GM23338 (cell line): ENCODE data around the gene KRTAP12-4. TPM values are rescaled to one million over a fixed set of nuclear protein-coding genes. Genes with fewer than 3 reads are reported as not detected.

Source experiments
- ATAC-seq: fragments of 200-7000 bp; cut with Tn5 transposase; 3 replicates; pipeline ENCODE4 v1.9.1; 2020
- DNase-seq: peaks from one replicate; pipeline ENCODE4 v3.0.0-alpha.2; 2015; ENCODE audit warnings: low spot score
- H2AFZ ChIP-seq: fragments of 200-600 bp; sonication (generic); 2 replicates; pipeline ENCODE4 v1.8.0; 2016; ENCODE audit warnings: antibody characterized with exemption, mild to moderate bottlenecking, moderate library complexity
- H3F3A ChIP-seq: fragments of 200-600 bp; sonication (generic); replicated peaks from 2 replicates; pipeline ENCODE4 v1.8.0; 2017; ENCODE audit warnings: antibody characterized with exemption, mixed run types, low read depth
- H3K27ac ChIP-seq: fragments of 200-600 bp; sonication (generic); 2 replicates; pipeline ENCODE4 v1.6.1; 2016; ENCODE audit warnings: low read depth
- H3K27me3 ChIP-seq: fragments of 200-600 bp; sonication (generic); 2 replicates; pipeline ENCODE4 v1.8.0; 2016; ENCODE audit warnings: mild to moderate bottlenecking, mixed run types, moderate library complexity; ENCODE audit not compliant: insufficient read depth
- H3K36me3 ChIP-seq: fragments of 200-600 bp; sonication (generic); 2 replicates; pipeline ENCODE4 v1.8.0; 2016; ENCODE audit warnings: mild to moderate bottlenecking; ENCODE audit not compliant: insufficient read depth
- H3K4me1 ChIP-seq: fragments of 200-600 bp; sonication (generic); 2 replicates; pipeline ENCODE4 v1.8.0; 2016; ENCODE audit warnings: mild to moderate bottlenecking, moderate library complexity; ENCODE audit not compliant: insufficient read depth
- H3K4me2 ChIP-seq: fragments of 200-600 bp; sonication (generic); 2 replicates; pipeline ENCODE4 v1.7.1; 2017; ENCODE audit warnings: mixed run types
- H3K4me3 ChIP-seq: fragments of 200-600 bp; sonication (generic); 2 replicates; pipeline ENCODE4 v1.6.1; 2016; ENCODE audit warnings: mixed run types
- H3K79me2 ChIP-seq: fragments of 200-600 bp; sonication (generic); replicated peaks from 2 replicates; pipeline ENCODE4 v1.8.0; 2017; ENCODE audit warnings: mild to moderate bottlenecking; ENCODE audit not compliant: insufficient read depth
- H3K9me2 ChIP-seq: fragments of 200-600 bp; sonication (generic); 2 replicates; pipeline ENCODE4 v1.8.0; 2017; ENCODE audit not compliant: insufficient read depth
- H4K20me1 ChIP-seq: fragments of 200-600 bp; sonication (generic); replicated peaks from 2 replicates; pipeline ENCODE4 v1.8.0; 2017; ENCODE audit warnings: mild to moderate bottlenecking; ENCODE audit not compliant: insufficient read depth
- H3K27ac Mint-ChIP-seq: 2 replicates; pipeline ENCODE4 v1.8.0; 2020; ENCODE audit warnings: inconsistent platforms, mild to moderate bottlenecking, moderate library complexity, mixed read lengths
- H3K27me3 Mint-ChIP-seq: 3 replicates; pipeline ENCODE4 v1.8.0; 2022; ENCODE audit warnings: low read depth, mild to moderate bottlenecking, moderate library complexity, mixed read lengths, inconsistent platforms; ENCODE audit not compliant: insufficient read depth, poor library complexity
- H3K36me3 Mint-ChIP-seq: 3 replicates; pipeline ENCODE4 v1.8.0; 2021; ENCODE audit warnings: low read depth, mild to moderate bottlenecking, inconsistent platforms, moderate library complexity, mixed read lengths
- H3K4me1 Mint-ChIP-seq: 3 replicates; pipeline ENCODE4 v1.8.0; 2020; ENCODE audit warnings: mild to moderate bottlenecking, inconsistent platforms, mixed read lengths
- H3K4me3 Mint-ChIP-seq: 3 replicates; pipeline ENCODE4 v1.8.0; 2021; ENCODE audit warnings: moderate library complexity, mild to moderate bottlenecking, inconsistent platforms, mixed read lengths
- H3K9me3 Mint-ChIP-seq: 3 replicates; pipeline ENCODE4 v1.8.0; 2020; ENCODE audit warnings: moderate library complexity, mild to moderate bottlenecking, inconsistent platforms, mixed read lengths
- CREB1 ChIP-seq: fragments of 250-450 bp; sonication (Bioruptor Pico); IDR thresholded peaks from 2 replicates; pipeline ENCODE4 v1.5.0; 2020; ENCODE audit warnings: low read depth, mild to moderate bottlenecking, moderate library complexity
- CTCF ChIP-seq, 2 experiments: fragments of 200-600 bp in 1 of 2; sonication (generic) in 1 of 2; conservative IDR thresholded peaks; 2 replicates each; pipeline versions ENCODE4 v1.5.1 to v1.6.1; 2016 to 2017; ENCODE audit warnings: antibody characterized with exemption in 2 of 2, low read depth in 2 of 2, mild to moderate bottlenecking in 2 of 2, moderate library complexity in 1 of 2
- ETS1 ChIP-seq: IDR thresholded peaks from 2 replicates; pipeline ENCODE4 v1.6.1; 2016; ENCODE audit warnings: antibody characterized with exemption
- EZH2 ChIP-seq: fragments of 200-600 bp; sonication (generic); IDR thresholded peaks from one replicate; pipeline ENCODE4 v1.8.0; 2017; ENCODE audit warnings: antibody characterized with exemption, mild to moderate bottlenecking, low read depth; ENCODE audit not compliant: unreplicated experiment
- JUNB ChIP-seq: IDR thresholded peaks from one replicate; pipeline ENCODE4 v1.6.1; 2016; ENCODE audit warnings: antibody characterized with exemption; ENCODE audit not compliant: unreplicated experiment
- NANOG ChIP-seq: IDR thresholded peaks from 2 replicates; pipeline ENCODE4 v1.6.1; 2016; ENCODE audit warnings: antibody characterized with exemption, borderline replicate concordance
- POLR2AphosphoS5 ChIP-seq: IDR thresholded peaks from 2 replicates; pipeline ENCODE4 v1.6.1; 2016; ENCODE audit warnings: antibody characterized with exemption, low read depth
- REST ChIP-seq: IDR thresholded peaks from one replicate; pipeline ENCODE4 v1.6.1; 2018; ENCODE audit warnings: antibody characterized with exemption; ENCODE audit not compliant: unreplicated experiment
- STAT1 ChIP-seq: IDR thresholded peaks from one replicate; pipeline ENCODE4 v1.6.1; 2016; ENCODE audit warnings: antibody characterized with exemption; ENCODE audit not compliant: unreplicated experiment
- ZNF331 ChIP-seq: fragments of 250-450 bp; sonication (Bioruptor Pico); IDR thresholded peaks from 2 replicates; pipeline ENCODE4 v1.5.0; 2020; ENCODE audit warnings: low read depth, mild to moderate bottlenecking, moderate library complexity
- polyA plus RNA-seq: library from polyadenylated mRNA; unstranded; fragments of >200 nt; fragmentation: Nextera tagmentation; extraction: Ambion mirVana; gene quantifications from 2 replicates; pipeline ENCODE4 v1.2.1, GENCODE V29; 2016
- total RNA-seq: library from RNA; depleted of rRNA; stranded (reverse); fragments of >200 nt; shearing (Covaris generic); gene quantifications from 2 replicates; pipeline ENCODE4 v1.2.3, GENCODE V29; 2014
- TF ChIP-seq, protein P1 (sequence below): fragments of 250-450 bp; sonication (Bioruptor Pico); IDR thresholded peaks from 2 replicates; pipeline ENCODE4 v1.5.0; 2020; ENCODE audit warnings: mild to moderate bottlenecking, moderate library complexity

The KRTAP12-4 gene
- total and polyA plus RNA-seq, 2 experiments from 2014 or later, result not detected

GRCh38 chr21:44666401-44667320 lies 12.2 kb upstream of the KRTAP12-4 start, which contains the start of gene KRTAP12-2:
TSS of gene KRTAP12-2 (minus strand) at chr21:44666927. CDS start at chr21:44666886, 41 bp downstream.
- Histone ChIP-seq H3K9me2 (no peaks in the 10 kb centered on the region), H3K4me2 (no peak within 1 kb of the TSS), H3K36me3 (no peaks in the 10 kb centered on the region), H2AFZ (no peak within 1 kb of the TSS), H3K4me1 (no peaks in the 10 kb centered on the region), H3K4me3 (no peak within 1 kb of the TSS), H3F3A (no peaks in the 10 kb centered on the region), H3K79me2 (no peaks in the 10 kb centered on the region), H3K27me3 (no peaks in the 10 kb centered on the region), H4K20me1 (no peaks in the 10 kb centered on the region), H3K27ac (no peak within 1 kb of the TSS)
- Mint-ChIP-seq H3K4me1 (peaks cover 2% of the 10 kb centered on the region), H3K27me3 (peaks cover 1% of the 10 kb centered on the region), H3K27ac (no peak within 1 kb of the TSS), H3K4me3 (no peak within 1 kb of the TSS), H3K9me3 (peaks cover 39% of the 10 kb centered on the region), H3K36me3 (peaks cover 12% of the 10 kb centered on the region)
- DNase-seq (no peak), ATAC-seq (no peak)
- TF ChIP-seq, protein P1, sequence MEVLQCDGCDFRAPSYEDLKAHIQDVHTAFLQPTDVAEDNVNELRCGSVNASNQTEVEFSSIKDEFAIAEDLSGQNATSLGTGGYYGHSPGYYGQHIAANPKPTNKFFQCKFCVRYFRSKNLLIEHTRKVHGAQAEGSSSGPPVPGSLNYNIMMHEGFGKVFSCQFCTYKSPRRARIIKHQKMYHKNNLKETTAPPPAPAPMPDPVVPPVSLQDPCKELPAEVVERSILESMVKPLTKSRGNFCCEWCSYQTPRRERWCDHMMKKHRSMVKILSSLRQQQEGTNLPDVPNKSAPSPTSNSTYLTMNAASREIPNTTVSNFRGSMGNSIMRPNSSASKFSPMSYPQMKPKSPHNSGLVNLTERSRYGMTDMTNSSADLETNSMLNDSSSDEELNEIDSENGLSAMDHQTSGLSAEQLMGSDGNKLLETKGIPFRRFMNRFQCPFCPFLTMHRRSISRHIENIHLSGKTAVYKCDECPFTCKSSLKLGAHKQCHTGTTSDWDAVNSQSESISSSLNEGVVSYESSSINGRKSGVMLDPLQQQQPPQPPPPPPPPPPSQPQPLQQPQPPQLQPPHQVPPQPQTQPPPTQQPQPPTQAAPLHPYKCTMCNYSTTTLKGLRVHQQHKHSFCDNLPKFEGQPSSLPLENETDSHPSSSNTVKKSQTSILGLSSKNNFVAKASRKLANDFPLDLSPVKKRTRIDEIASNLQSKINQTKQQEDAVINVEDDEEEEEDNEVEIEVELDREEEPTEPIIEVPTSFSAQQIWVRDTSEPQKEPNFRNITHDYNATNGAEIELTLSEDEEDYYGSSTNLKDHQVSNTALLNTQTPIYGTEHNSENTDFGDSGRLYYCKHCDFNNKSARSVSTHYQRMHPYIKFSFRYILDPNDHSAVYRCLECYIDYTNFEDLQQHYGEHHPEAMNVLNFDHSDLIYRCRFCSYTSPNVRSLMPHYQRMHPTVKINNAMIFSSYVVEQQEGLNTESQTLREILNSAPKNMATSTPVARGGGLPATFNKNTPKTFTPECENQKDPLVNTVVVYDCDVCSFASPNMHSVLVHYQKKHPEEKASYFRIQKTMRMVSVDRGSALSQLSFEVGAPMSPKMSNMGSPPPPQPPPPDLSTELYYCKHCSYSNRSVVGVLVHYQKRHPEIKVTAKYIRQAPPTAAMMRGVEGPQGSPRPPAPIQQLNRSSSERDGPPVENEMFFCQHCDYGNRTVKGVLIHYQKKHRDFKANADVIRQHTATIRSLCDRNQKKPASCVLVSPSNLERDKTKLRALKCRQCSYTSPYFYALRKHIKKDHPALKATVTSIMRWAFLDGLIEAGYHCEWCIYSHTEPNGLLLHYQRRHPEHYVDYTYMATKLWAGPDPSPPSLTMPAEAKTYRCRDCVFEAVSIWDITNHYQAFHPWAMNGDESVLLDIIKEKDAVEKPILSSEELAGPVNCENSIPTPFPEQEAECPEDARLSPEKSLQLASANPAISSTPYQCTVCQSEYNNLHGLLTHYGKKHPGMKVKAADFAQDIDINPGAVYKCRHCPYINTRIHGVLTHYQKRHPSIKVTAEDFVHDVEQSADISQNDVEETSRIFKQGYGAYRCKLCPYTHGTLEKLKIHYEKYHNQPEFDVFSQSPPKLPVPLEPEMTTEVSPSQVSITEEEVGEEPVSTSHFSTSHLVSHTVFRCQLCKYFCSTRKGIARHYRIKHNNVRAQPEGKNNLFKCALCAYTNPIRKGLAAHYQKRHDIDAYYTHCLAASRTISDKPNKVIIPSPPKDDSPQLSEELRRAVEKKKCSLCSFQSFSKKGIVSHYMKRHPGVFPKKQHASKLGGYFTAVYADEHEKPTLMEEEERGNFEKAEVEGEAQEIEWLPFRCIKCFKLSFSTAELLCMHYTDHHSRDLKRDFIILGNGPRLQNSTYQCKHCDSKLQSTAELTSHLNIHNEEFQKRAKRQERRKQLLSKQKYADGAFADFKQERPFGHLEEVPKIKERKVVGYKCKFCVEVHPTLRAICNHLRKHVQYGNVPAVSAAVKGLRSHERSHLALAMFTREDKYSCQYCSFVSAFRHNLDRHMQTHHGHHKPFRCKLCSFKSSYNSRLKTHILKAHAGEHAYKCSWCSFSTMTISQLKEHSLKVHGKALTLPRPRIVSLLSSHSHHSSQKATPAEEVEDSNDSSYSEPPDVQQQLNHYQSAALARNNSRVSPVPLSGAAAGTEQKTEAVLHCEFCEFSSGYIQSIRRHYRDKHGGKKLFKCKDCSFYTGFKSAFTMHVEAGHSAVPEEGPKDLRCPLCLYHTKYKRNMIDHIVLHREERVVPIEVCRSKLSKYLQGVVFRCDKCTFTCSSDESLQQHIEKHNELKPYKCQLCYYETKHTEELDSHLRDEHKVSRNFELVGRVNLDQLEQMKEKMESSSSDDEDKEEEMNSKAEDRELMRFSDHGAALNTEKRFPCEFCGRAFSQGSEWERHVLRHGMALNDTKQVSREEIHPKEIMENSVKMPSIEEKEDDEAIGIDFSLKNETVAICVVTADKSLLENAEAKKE (CRISPR knock-in tag), result no peak
- TF ChIP-seq ETS1, result no peak
- TF ChIP-seq NANOG, result no peak
- no peak for TF ChIP-seq CTCF (conservative IDR thresholded peaks at IDR 0.05; ENCODE audit: low read depth in 2 of 2)
- TF ChIP-seq STAT1, result no peak
- TF ChIP-seq POLR2AphosphoS5, result no peak
- TF ChIP-seq CREB1 (CRISPR knock-in tag), result no peak
- no peak for TF ChIP-seq ZNF331 (CRISPR knock-in tag)
- no peak for TF ChIP-seq EZH2
- no peak for TF ChIP-seq REST
- TF ChIP-seq JUNB, result no peak
